Measurements from ENCODE around the gene CLDN3. TPM values are rescaled to one million over a fixed set of nuclear protein-coding genes. Genes with fewer than 3 reads are reported as not detected.

CLDN3 gene
- total and polyA plus RNA-seq, 2 of the 4 experiments (the other 2 are of a cell fraction): 0.12 to 0.18 TPM

DNA sequence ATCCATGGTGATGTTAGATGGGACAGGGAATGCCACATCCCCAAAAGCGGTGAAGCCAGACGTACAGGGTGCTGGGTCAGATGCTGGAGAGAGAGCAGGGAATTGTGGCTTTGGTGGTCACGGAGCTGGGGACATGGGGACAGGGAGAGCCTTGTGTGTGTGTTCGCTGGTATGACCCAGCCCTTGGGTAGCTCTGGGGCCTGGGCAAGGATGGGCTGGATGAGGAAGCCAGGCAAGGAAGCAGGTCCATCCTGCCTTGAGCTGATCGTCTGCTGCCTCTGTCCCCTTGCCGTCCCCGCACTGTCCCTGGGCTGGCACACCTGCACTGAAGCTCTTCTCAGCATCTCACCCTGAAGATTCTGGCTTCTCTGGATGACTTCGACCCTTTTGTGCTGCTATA is 45.4 kb upstream of the CLDN3 start (continued):
- TF ChIP-seq, protein P1, sequence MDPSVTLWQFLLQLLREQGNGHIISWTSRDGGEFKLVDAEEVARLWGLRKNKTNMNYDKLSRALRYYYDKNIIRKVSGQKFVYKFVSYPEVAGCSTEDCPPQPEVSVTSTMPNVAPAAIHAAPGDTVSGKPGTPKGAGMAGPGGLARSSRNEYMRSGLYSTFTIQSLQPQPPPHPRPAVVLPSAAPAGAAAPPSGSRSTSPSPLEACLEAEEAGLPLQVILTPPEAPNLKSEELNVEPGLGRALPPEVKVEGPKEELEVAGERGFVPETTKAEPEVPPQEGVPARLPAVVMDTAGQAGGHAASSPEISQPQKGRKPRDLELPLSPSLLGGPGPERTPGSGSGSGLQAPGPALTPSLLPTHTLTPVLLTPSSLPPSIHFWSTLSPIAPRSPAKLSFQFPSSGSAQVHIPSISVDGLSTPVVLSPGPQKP (IDR thresholded peaks at IDR 0.05; ENCODE audit: borderline replicate concordance, low read depth, low read length): no peak
- TF ChIP-seq FOS (IDR thresholded peaks at IDR 0.05; ENCODE audit: low read depth, low read length) (no peak), CHD1 (IDR thresholded peaks at IDR 0.05; ENCODE audit: low read depth, low read length) (no peak), CEBPB (IDR thresholded peaks at IDR 0.05; ENCODE audit: low read depth, low read length) (no peak), SMC3 (IDR thresholded peaks at IDR 0.05; ENCODE audit: low read depth, low read length) (no peak)

DNA sequence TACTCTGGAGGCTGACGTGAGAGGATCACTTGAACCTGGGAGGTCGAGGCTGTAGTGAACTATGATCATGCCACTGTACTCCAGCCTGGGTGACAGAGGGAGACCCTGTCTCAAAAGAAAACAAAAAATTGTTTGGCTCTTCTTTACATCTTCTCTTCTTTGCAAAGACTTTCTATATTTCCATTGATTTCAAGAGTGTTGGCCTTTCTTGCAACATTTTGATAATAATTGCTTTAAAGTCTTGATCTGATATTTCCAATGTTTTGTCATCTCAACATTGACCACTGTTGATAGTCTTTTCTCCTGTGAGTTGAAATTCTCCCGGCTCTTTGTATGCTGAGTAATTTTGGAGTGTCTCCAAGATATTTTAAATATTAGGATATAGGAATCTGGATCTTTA is 42.9 kb upstream of the CLDN3 start:
- Histone ChIP-seq H3K56ac (ENCODE audit: extremely low read depth, insufficient read depth, low read length) (no peak overlapping the region), H2BK20ac (ENCODE audit: low read depth, low read length) (no peak overlapping the region), H3K4me2 (ENCODE audit: low read depth, low read length) (no peak overlapping the region), H2BK15ac (ENCODE audit: low read depth, low read length) (no peak overlapping the region), H2AK9ac (replicated peaks; ENCODE audit: low read depth, low read length, poor library complexity) (no peak overlapping the region), H3K9me3 (ENCODE audit: control insufficient read depth, insufficient read depth, low read length) (no peaks in the 10 kb centered on the region), H2BK5ac (ENCODE audit: low read depth, low read length, poor library complexity, severe bottlenecking) (no peak overlapping the region), H2AK5ac (ENCODE audit: low read depth, low read length) (no peak overlapping the region), H3K4me1 (ENCODE audit: control insufficient read depth, insufficient read depth, low read length) (0 out of 2 replicates have a peak, but pooled peaks cover 2% of the 10 kb centered on the region), H3K9ac (ENCODE audit: low read depth, low read length) (no peak overlapping the region), H3K4me3 (ENCODE audit: insufficient read depth, low read depth, low read length) (no peak overlapping the region), H4K5ac (ENCODE audit: low read depth, low read length) (no peak overlapping the region), H4K8ac (ENCODE audit: low read depth in 2 of 2, low read length in 2 of 2) (no peak overlapping the region), H3K79me1 (ENCODE audit: low read depth in 1 of 2, low read length in 2 of 2) (no peaks in the 10 kb centered on the region), H2BK120ac (ENCODE audit: low read depth, low read length) (no peak overlapping the region; the same call in 1 of the 2 replicates), H3K27me3 (ENCODE audit: control insufficient read depth, insufficient read depth, low read length) (no peaks in the 10 kb centered on the region), H3K23ac (ENCODE audit: low read depth, low read length) (no peak overlapping the region), H2AFZ (replicated peaks; ENCODE audit: low read length, poor library complexity) (no peak overlapping the region), H4K91ac (ENCODE audit: insufficient read depth, low read depth, low read length) (no peak overlapping the region), H3K14ac (replicated peaks; ENCODE audit: low read depth, low read length) (no peak overlapping the region), H3K27ac (ENCODE audit: insufficient read depth, low read length) (no peak overlapping the region), H3K18ac (ENCODE audit: low read depth, low read length) (no peak overlapping the region), H3K4ac (ENCODE audit: low read depth, low read length) (no peak overlapping the region; the same call in 1 of the 2 replicates), H4K20me1 (ENCODE audit: insufficient read depth, low read length) (no peaks in the 10 kb centered on the region), H3K36me3 (ENCODE audit: control insufficient read depth, insufficient read depth, low read length) (no peaks in the 10 kb centered on the region), H3K9me1 (ENCODE audit: insufficient read depth, low read length) (no peaks in the 10 kb centered on the region)
- no CpG with 5 or more reads among the region's 3 CpGs for WGBS, 2 experiments (ENCODE audit: extremely low coverage in 2 of 2, insufficient read length in 1 of 2)
- DNase-seq: peak; percentile 28
- dilution Hi-C loops (cut with HindIII; ENCODE audit: low sequenced_read_pairs, unreplicated experiment) (no loop called here), in situ Hi-C loops (cut with MboI; ENCODE audit: low sequenced_read_pairs) (no loop called here), intact Hi-C loops (cut with micrococcal nuclease) (no loop called here)
- TF ChIP-seq RAD21 (IDR thresholded peaks at IDR 0.05; ENCODE audit: low read length): no peak
- no peak for TF ChIP-seq MAZ (IDR thresholded peaks at IDR 0.05; ENCODE audit: borderline replicate concordance, low read depth, low read length)
- no peak for TF ChIP-seq CEBPB (IDR thresholded peaks at IDR 0.05; ENCODE audit: low read depth, low read length)
- no peak for TF ChIP-seq MXI1 (IDR thresholded peaks at IDR 0.05; ENCODE audit: borderline replicate concordance, low read depth, low read length)
- ChIA-PET CTCF (interaction anchor here (1.1 to 2.2 kb wide), 2 partner anchors 9 to 38 kb away, joined by 5 to 10 read pairs; no protein-coding TSS in a partner anchor), POLR2A (ENCODE audit: unreplicated experiment) (no interaction called here)
- ATAC-seq (ENCODE audit: low read depth): no peak; the same call in 1 of the 2 replicates
- no TSS peak for BruUV-seq (replicated peaks)
